Skeletal muscle tissue (tissue), 4 donors: ENCODE measurements around the gene ATP1B1. TPM values are rescaled to one million over a fixed set of nuclear protein-coding genes. Genes with fewer than 3 reads are reported as not detected.

Source experiments
- H3K27ac ChIP-seq: one replicate; pipeline ENCODE4 v1.7.0; 2013; ENCODE audit warnings: mild to moderate bottlenecking, low read depth, low read length, inconsistent platforms
- H3K27me3 ChIP-seq, 3 donors: one replicate each; pipeline ENCODE4 v1.7.0; 2013; ENCODE audit warnings: low read length in 3 of 3; ENCODE audit not compliant: control insufficient read depth in 3 of 3, insufficient read depth in 3 of 3
- H3K36me3 ChIP-seq, 3 donors: one replicate each; pipeline ENCODE4 v1.7.0; 2013; ENCODE audit warnings: low read length in 3 of 3; ENCODE audit not compliant: control insufficient read depth in 3 of 3, insufficient read depth in 3 of 3
- H3K4me1 ChIP-seq, 3 donors: one replicate each; pipeline ENCODE4 v1.7.0; 2013; ENCODE audit warnings: low read length in 3 of 3, mild to moderate bottlenecking in 3 of 3; ENCODE audit not compliant: control insufficient read depth in 3 of 3, insufficient read depth in 3 of 3
- H3K4me3 ChIP-seq, 3 donors: one replicate each; pipeline ENCODE4 v1.7.0; 2013; ENCODE audit warnings: low read length in 3 of 3
- H3K9ac ChIP-seq, 3 donors: one replicate each; pipeline ENCODE4 v1.7.0; 2013; ENCODE audit warnings: low read length in 3 of 3, mild to moderate bottlenecking in 3 of 3, moderate library complexity in 2 of 3, low read depth in 1 of 3
- H3K9me3 ChIP-seq, 3 donors: one replicate each; pipeline ENCODE4 v1.7.0; 2013; ENCODE audit warnings: low read length in 3 of 3; ENCODE audit not compliant: control insufficient read depth in 3 of 3
- total RNA-seq: library from RNA; depleted of rRNA; stranded (reverse); fragments of >200 nt; gene quantifications from one replicate; pipeline ENCODE4 v1.2.3, GENCODE V29; 2014
- donor health status: Osteomylitis.

The ATP1B1 gene
- total RNA-seq, 1 donor from 2014 or later = 16.7 TPM

- H3K27ac ChIP-seq = peak overlapping the region; percentile 86
- H3K36me3 ChIP-seq = peaks cover 23 to 39% (median 36%) of the 10 kb centered on the region in 3 donors
Measured at GRCh38 chr1:169111472-169111871, 5.0 kb downstream of the ATP1B1 start.

GRCh38 chr1:169112241-169112640 is 5.8 kb downstream of the ATP1B1 start:
- Histone ChIP-seq H3K4me3 (peak overlapping the region in 2 of 3 donors; percentile 4 to 36), H3K9ac (peak overlapping the region; percentile 70 to 94 (median 76)), H3K36me3 (peaks cover 26 to 36% (median 32%) of the 10 kb centered on the region in 3 donors)

More at GRCh38 chr1:169111472-169111871, 5.0 kb downstream of the ATP1B1 start:
- Histone ChIP-seq H3K4me3 (peak overlapping the region; percentile 26 to 49 (median 29)), H3K9ac (peak overlapping the region in 2 of 3 donors; percentile 70 to 94), H3K4me1 (peaks cover 45 to 64% (median 52%) of the 10 kb centered on the region in 3 donors), H3K27me3 (no peaks in the 10 kb centered on the region), H3K9me3 (no peaks in the 10 kb centered on the region)

GRCh38 chr1:169113613-169114119 is 7.2 kb downstream of the ATP1B1 start:
- Histone ChIP-seq H3K4me1 (peaks cover 65 to 80% (median 69%) of the 10 kb centered on the region in 3 donors), H3K4me3 (peak overlapping the region; percentile 34 to 49 (median 42)), H3K9me3 (no peaks in the 10 kb centered on the region), H3K9ac (peak overlapping the region; percentile 19 to 70 (median 54)), H3K27ac (peak overlapping the region; percentile 86), H3K27me3 (no peaks in the 10 kb centered on the region), H3K36me3 (peaks cover 23 to 35% (median 26%) of the 10 kb centered on the region in 3 donors)

More at GRCh38 chr1:169112241-169112640, 5.8 kb downstream of the ATP1B1 start:
- Histone ChIP-seq H3K27me3 (no peaks in the 10 kb centered on the region), H3K27ac (peak overlapping the region; percentile 86), H3K4me1 (peaks cover 51 to 69% (median 57%) of the 10 kb centered on the region in 3 donors), H3K9me3 (no peaks in the 10 kb centered on the region)

GRCh38 chr1:169115891-169116585 is 9.5 kb downstream of the ATP1B1 start:
- H3K27ac ChIP-seq = peak overlapping the region; percentile 86

GRCh38 chr1:169117014-169117413 is 10.5 kb downstream of the ATP1B1 start:
- H3K36me3 ChIP-seq = peaks cover 26 to 36% (median 34%) of the 10 kb centered on the region in 3 donors
- H3K9me3 ChIP-seq = no peaks in the 10 kb centered on the region
- H3K27me3 ChIP-seq = no peaks in the 10 kb centered on the region
- H3K27ac ChIP-seq = peak overlapping the region; percentile 86
- H3K9ac ChIP-seq = peak overlapping the region in 2 of 3 donors; percentile 39 to 69
- peak overlapping the region; percentile 0 to 22 (median 11) for H3K4me3 ChIP-seq
- peaks cover 67 to 87% (median 69%) of the 10 kb centered on the region in 3 donors for H3K4me1 ChIP-seq

More at GRCh38 chr1:169115891-169116585, 9.5 kb downstream of the ATP1B1 start:
- Histone ChIP-seq H3K27me3 (no peaks in the 10 kb centered on the region), H3K9me3 (no peaks in the 10 kb centered on the region), H3K4me3 (peak overlapping the region; percentile 54 to 62 (median 62)), H3K9ac (peak overlapping the region; percentile 60 to 69 (median 66)), H3K36me3 (peaks cover 26 to 34% (median 29%) of the 10 kb centered on the region in 3 donors), H3K4me1 (peaks cover 67 to 87% (median 72%) of the 10 kb centered on the region in 3 donors)

GRCh38 chr1:169117599-169117998 is 11.1 kb downstream of the ATP1B1 start:
- peak overlapping the region; percentile 37 to 69 (median 39) for H3K9ac ChIP-seq
- peak overlapping the region; percentile 86 for H3K27ac ChIP-seq
- H3K4me3 ChIP-seq = peak overlapping the region in 2 of 3 donors; percentile 15 to 22
- H3K36me3 ChIP-seq = peaks cover 27 to 32% (median 32%) of the 10 kb centered on the region in 3 donors
- peaks cover 64 to 84% (median 67%) of the 10 kb centered on the region in 3 donors for H3K4me1 ChIP-seq
- no peaks in the 10 kb centered on the region for H3K9me3 ChIP-seq
- no peaks in the 10 kb centered on the region for H3K27me3 ChIP-seq

- H3K4me1 ChIP-seq = peaks cover 63 to 87% (median 67%) of the 10 kb centered on the region in 3 donors
- H3K36me3 ChIP-seq = peaks cover 29 to 36% (median 32%) of the 10 kb centered on the region in 3 donors
- H3K4me3 ChIP-seq = no peak overlapping the region
Measured at GRCh38 chr1:169118227-169118626, 11.7 kb downstream of the ATP1B1 start.

GRCh38 chr1:169119405-169119804 is 12.9 kb downstream of the ATP1B1 start:
- H3K9ac ChIP-seq = no peak overlapping the region
- no peaks in the 10 kb centered on the region for H3K9me3 ChIP-seq
- H3K4me1 ChIP-seq = peaks cover 55 to 81% (median 61%) of the 10 kb centered on the region in 3 donors
- peak overlapping the region; percentile 86 for H3K27ac ChIP-seq
- no peaks in the 10 kb centered on the region for H3K27me3 ChIP-seq
- H3K36me3 ChIP-seq = peaks cover 27 to 36% (median 31%) of the 10 kb centered on the region in 3 donors
- no peak overlapping the region for H3K4me3 ChIP-seq

More at GRCh38 chr1:169118227-169118626, 11.7 kb downstream of the ATP1B1 start:
- peak overlapping the region; percentile 17 to 69 (median 24) for H3K9ac ChIP-seq
- H3K27me3 ChIP-seq = no peaks in the 10 kb centered on the region
- peak overlapping the region; percentile 86 for H3K27ac ChIP-seq
- no peaks in the 10 kb centered on the region for H3K9me3 ChIP-seq

GRCh38 chr1:169120066-169120465 is 13.6 kb downstream of the ATP1B1 start:
- H3K27me3 ChIP-seq = no peaks in the 10 kb centered on the region

More at GRCh38 chr1:169120066-169120465, 13.6 kb downstream of the ATP1B1 start:
- peak overlapping the region; percentile 86 for H3K27ac ChIP-seq
- H3K36me3 ChIP-seq = peaks cover 26 to 41% (median 37%) of the 10 kb centered on the region in 3 donors
- H3K4me1 ChIP-seq = peaks cover 54 to 80% (median 64%) of the 10 kb centered on the region in 3 donors
- H3K4me3 ChIP-seq = peak overlapping the region in 1 of 3 donors; percentile 3
- H3K9ac ChIP-seq = peak overlapping the region in 1 of 3 donors; percentile 4
- no peaks in the 10 kb centered on the region for H3K9me3 ChIP-seq
